ENCODE measurements around the gene MIP.
"Not testable (repeated sequence)": the region's sequence is repeated elsewhere in the genome, so short reads cannot be mapped to it uniquely, and the experiment has no call there.

Gene MIP

GRCh38 chr12:56408799-56409417, 45.5 kb downstream of the MIP start:
- TF ChIP-seq, protein P1, sequence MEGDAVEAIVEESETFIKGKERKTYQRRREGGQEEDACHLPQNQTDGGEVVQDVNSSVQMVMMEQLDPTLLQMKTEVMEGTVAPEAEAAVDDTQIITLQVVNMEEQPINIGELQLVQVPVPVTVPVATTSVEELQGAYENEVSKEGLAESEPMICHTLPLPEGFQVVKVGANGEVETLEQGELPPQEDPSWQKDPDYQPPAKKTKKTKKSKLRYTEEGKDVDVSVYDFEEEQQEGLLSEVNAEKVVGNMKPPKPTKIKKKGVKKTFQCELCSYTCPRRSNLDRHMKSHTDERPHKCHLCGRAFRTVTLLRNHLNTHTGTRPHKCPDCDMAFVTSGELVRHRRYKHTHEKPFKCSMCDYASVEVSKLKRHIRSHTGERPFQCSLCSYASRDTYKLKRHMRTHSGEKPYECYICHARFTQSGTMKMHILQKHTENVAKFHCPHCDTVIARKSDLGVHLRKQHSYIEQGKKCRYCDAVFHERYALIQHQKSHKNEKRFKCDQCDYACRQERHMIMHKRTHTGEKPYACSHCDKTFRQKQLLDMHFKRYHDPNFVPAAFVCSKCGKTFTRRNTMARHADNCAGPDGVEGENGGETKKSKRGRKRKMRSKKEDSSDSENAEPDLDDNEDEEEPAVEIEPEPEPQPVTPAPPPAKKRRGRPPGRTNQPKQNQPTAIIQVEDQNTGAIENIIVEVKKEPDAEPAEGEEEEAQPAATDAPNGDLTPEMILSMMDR (IDR thresholded peaks at IDR 0.05; ENCODE audit: low read depth, low read length, missing control alignments) = no peak
- H3K4me3 ChIP-seq (ENCODE audit: low read depth, low read length) = no peak overlapping the region
- in situ Hi-C loops (cut with HindIII; ENCODE audit: low sequenced_read_pairs) = no loop called here
- DNase-seq (ENCODE audit: low read depth) = no peak

DNA sequence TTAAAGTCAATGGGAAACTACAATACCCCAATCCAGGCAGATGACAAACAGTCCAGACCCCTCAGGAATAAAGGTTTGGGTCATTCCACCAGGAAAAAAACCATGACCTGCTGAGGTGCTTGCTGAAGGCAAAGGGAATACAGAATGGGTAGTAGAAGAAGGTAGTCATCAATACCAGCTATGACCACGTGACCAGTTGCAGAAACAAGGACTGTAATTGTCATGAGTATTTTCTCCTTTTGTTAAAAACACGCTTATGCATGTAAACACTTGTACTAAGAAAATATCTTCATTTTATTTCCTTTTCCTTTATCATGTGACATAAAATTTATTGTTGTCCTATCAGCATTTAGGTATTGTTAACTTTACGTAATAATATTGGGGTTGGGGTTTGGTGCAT, 50.2 kb downstream of the MIP start:
- H3K4me3 ChIP-seq (ENCODE audit: low read depth, low read length); DNase-seq (ENCODE audit: low read depth); in situ Hi-C loops (cut with HindIII; ENCODE audit: low sequenced_read_pairs): not testable (repeated sequence)

DNA sequence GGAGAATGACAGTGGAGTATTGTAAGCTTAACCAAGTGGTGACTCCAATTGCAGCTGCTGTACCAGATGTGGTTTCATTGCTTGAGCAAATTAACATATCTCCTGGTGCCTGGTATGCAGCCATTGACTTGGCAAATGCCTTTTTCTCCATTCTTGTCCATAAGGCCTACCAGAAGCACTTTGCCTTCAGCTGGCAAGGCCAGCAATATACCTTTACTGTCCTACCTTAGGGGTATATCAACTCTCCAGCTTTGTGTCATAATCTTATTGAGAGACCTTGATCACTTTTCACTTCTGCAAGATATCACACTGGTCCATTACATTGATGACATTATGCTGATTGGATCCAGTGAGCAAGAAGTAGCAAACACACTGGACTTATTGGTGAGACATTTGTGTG, 52.8 kb downstream of the MIP start:
- in situ Hi-C loops (cut with HindIII; ENCODE audit: low sequenced_read_pairs); H3K4me3 ChIP-seq (ENCODE audit: low read depth, low read length); DNase-seq (ENCODE audit: low read depth): not testable (repeated sequence)

- DNase-seq (ENCODE audit: low read depth); in situ Hi-C loops (cut with HindIII; ENCODE audit: low sequenced_read_pairs); H3K4me3 ChIP-seq (ENCODE audit: low read depth, low read length): not testable (repeated sequence)
These were observed 53.3 kb downstream of the MIP start for GRCh38 chr12:56401125-56401524.

Data from astrocyte of the cerebellum (primary cell).